Measurements from ENCODE around the gene PSMD3. TPM values are rescaled to one million over a fixed set of nuclear protein-coding genes. Genes with fewer than 3 reads are reported as not detected.
"Not testable (repeated sequence)": the region's sequence is repeated elsewhere in the genome, so short reads cannot be mapped to it uniquely, and the experiment has no call there.

PSMD3 gene
- total and polyA plus RNA-seq, 7 donors, result 137 to 392 (median 221) TPM

- Histone ChIP-seq H3K27me3 (ENCODE audit: insufficient read depth in 3 of 3, low read length in 2 of 3) (no peaks in the 10 kb centered on the region), H3K36me3 (ENCODE audit: insufficient read depth in 1 of 2, low read depth in 1 of 2) (no peaks in the 10 kb centered on the region), H3K9me3 (no peaks in the 10 kb centered on the region), H3K4me3 (no peak overlapping the region), H3K27ac (peak overlapping the region; percentile 60), H3K4me1 (peaks cover 13% of the 10 kb centered on the region)
- DNase-seq (no peak), ATAC-seq (peak in 1 of 4 donors; percentile 11)
- WGBS, 3 donors, result 51 to 71% (median 59%) methylated on average over 9 of the region's 9 CpGs
- TF ChIP-seq CTCF (IDR thresholded peaks at IDR 0.05), result no peak
- intact Hi-C loops (cut with DNase I), result no loop called here
Observed at GRCh38 chr17:40004072-40004471, 23.5 kb downstream of the PSMD3 start.

- TF ChIP-seq CTCF (IDR thresholded peaks at IDR 0.05), result no peak
- peak overlapping the region; percentile 60 for H3K27ac ChIP-seq
- peak in 3 of 4 donors; percentile 31 to 46 (median 45) for ATAC-seq
Observed at GRCh38 chr17:40004712-40005111, 24.1 kb downstream of the PSMD3 start.

GRCh38 chr17:40005520-40005919 lies 24.9 kb downstream of the PSMD3 start:
- no peak overlapping the region for H3K4me3 ChIP-seq
- intact Hi-C loops (cut with DNase I), result no loop called here
- DNase-seq (no peak), ATAC-seq (no peak)
- H3K36me3 ChIP-seq (ENCODE audit: insufficient read depth in 1 of 2, low read depth in 1 of 2), result no peaks in the 10 kb centered on the region
- WGBS, 3 donors, result 78 to 87% (median 80%) methylated on average over 6 of the region's 6 CpGs
- H3K4me1 ChIP-seq, result peaks cover 13% of the 10 kb centered on the region
- no peak for TF ChIP-seq CTCF (IDR thresholded peaks at IDR 0.05)
- no peak overlapping the region for H3K27ac ChIP-seq
- H3K27me3 ChIP-seq (ENCODE audit: insufficient read depth in 3 of 3, low read length in 2 of 3), result no peaks in the 10 kb centered on the region
- no peaks in the 10 kb centered on the region for H3K9me3 ChIP-seq

More at GRCh38 chr17:40004712-40005111, 24.1 kb downstream of the PSMD3 start:
- DNase-seq, result no peak
- peaks cover 13% of the 10 kb centered on the region for H3K4me1 ChIP-seq
- no peaks in the 10 kb centered on the region for H3K9me3 ChIP-seq
- H3K27me3 ChIP-seq (ENCODE audit: insufficient read depth in 3 of 3, low read length in 2 of 3), result no peaks in the 10 kb centered on the region
- intact Hi-C loops (cut with DNase I), result no loop called here
- H3K36me3 ChIP-seq (ENCODE audit: insufficient read depth in 1 of 2, low read depth in 1 of 2), result no peaks in the 10 kb centered on the region
- WGBS, 3 donors, result 70 to 77% (median 74%) methylated on average over 7 of the region's 7 CpGs
- no peak overlapping the region for H3K4me3 ChIP-seq

GRCh38 chr17:40010946-40011500 lies 30.4 kb downstream of the PSMD3 start:
- not testable (repeated sequence) for H3K9me3 ChIP-seq; H3K36me3 ChIP-seq (ENCODE audit: insufficient read depth in 1 of 2, low read depth in 1 of 2); H3K4me3 ChIP-seq; DNase-seq; H3K27me3 ChIP-seq (ENCODE audit: insufficient read depth in 3 of 3, low read length in 2 of 3); ATAC-seq; H3K27ac ChIP-seq
- intact Hi-C loops (cut with DNase I), result loop anchor here in 1 of 2 donors (10.0 kb wide), 1 partner anchor 284 kb away; no protein-coding TSS in a partner anchor
- WGBS, 3 donors, result 95% methylated on average over 28 to 38 of the region's 38 CpGs
- peaks cover 22% of the 10 kb centered on the region for H3K4me1 ChIP-seq

GRCh38 chr17:40012017-40012647 lies 31.5 kb downstream of the PSMD3 start:
- DNase-seq, result not testable (repeated sequence)
- intact Hi-C loops (cut with DNase I), result loop anchor here in 1 of 2 donors (2.0 to 10.0 kb wide), 3 partner anchors 15 to 283 kb away; no protein-coding TSS in a partner anchor
- 79 to 90% (median 82%) methylated on average over 19 to 21 of the region's 22 CpGs for WGBS, 3 donors

More at GRCh38 chr17:40012017-40012647, 31.5 kb downstream of the PSMD3 start:
- H3K4me1 ChIP-seq, result peaks cover 33% of the 10 kb centered on the region
- not testable (repeated sequence) for H3K9me3 ChIP-seq; H3K36me3 ChIP-seq (ENCODE audit: insufficient read depth in 1 of 2, low read depth in 1 of 2); H3K27ac ChIP-seq; H3K27me3 ChIP-seq (ENCODE audit: insufficient read depth in 3 of 3, low read length in 2 of 3); ATAC-seq; H3K4me3 ChIP-seq
